BE2C (cell line): Measurements from ENCODE around the gene KIF19.

Source experiments
- DNase-seq: peaks from one replicate; pipeline ENCODE4 v3.0.0-alpha.2; 2020
- H3K27me3 ChIP-seq: fragments of 250-450 bp; sonication (Bioruptor Pico); 2 replicates; pipeline ENCODE4 v1.5.1; 2020; ENCODE audit warnings: mild to moderate bottlenecking
- H3K36me3 ChIP-seq: fragments of 250-450 bp; sonication (Bioruptor Pico); 2 replicates; pipeline ENCODE4 v1.5.1; 2020; ENCODE audit warnings: mild to moderate bottlenecking
- H3K4me1 ChIP-seq: fragments of 250-450 bp; sonication (Bioruptor Pico); 2 replicates; pipeline ENCODE4 v1.5.1; 2020
- H3K4me3 ChIP-seq: 2 replicates; pipeline ENCODE4 v1.5.1; 2011; ENCODE audit warnings: low read depth, low read length
- H3K9me3 ChIP-seq: fragments of 250-450 bp; sonication (Bioruptor Pico); 2 replicates; pipeline ENCODE4 v1.5.1; 2020
- TF ChIP-seq, protein P1 (sequence below): IDR thresholded peaks from 2 replicates; pipeline ENCODE4 v1.5.1; 2012; ENCODE audit warnings: mild to moderate bottlenecking, low read depth, low read length

The KIF19 gene

DNA sequence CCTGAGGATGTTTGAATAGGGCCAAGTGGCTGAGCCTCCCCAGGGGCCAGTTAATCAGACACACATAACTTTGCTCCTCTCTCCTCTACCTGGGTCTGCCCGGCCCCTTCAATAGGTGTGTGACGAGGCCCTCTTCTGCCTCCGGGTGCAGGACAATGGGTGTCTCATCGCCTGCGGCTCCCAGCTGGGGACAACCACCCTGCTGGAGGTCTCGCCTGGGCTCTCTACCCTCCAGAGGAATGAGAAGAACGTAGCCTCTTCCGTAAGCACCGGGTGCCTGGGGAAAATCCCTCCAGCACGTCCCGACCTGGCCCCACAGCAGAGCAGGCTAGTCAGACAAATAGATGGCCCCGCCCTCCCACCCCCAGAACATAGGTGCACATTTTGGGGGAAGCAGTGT is 16.1 kb upstream of the KIF19 start:
- TF ChIP-seq, protein P1, sequence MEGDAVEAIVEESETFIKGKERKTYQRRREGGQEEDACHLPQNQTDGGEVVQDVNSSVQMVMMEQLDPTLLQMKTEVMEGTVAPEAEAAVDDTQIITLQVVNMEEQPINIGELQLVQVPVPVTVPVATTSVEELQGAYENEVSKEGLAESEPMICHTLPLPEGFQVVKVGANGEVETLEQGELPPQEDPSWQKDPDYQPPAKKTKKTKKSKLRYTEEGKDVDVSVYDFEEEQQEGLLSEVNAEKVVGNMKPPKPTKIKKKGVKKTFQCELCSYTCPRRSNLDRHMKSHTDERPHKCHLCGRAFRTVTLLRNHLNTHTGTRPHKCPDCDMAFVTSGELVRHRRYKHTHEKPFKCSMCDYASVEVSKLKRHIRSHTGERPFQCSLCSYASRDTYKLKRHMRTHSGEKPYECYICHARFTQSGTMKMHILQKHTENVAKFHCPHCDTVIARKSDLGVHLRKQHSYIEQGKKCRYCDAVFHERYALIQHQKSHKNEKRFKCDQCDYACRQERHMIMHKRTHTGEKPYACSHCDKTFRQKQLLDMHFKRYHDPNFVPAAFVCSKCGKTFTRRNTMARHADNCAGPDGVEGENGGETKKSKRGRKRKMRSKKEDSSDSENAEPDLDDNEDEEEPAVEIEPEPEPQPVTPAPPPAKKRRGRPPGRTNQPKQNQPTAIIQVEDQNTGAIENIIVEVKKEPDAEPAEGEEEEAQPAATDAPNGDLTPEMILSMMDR = no peak
- Histone ChIP-seq H3K4me1 (no peaks in the 10 kb centered on the region), H3K36me3 (no peaks in the 10 kb centered on the region), H3K4me3 (no peak overlapping the region), H3K9me3 (no peaks in the 10 kb centered on the region), H3K27me3 (0 out of 2 replicates have a peak, but pooled peaks cover 2% of the 10 kb centered on the region)
- no peak for DNase-seq

DNA sequence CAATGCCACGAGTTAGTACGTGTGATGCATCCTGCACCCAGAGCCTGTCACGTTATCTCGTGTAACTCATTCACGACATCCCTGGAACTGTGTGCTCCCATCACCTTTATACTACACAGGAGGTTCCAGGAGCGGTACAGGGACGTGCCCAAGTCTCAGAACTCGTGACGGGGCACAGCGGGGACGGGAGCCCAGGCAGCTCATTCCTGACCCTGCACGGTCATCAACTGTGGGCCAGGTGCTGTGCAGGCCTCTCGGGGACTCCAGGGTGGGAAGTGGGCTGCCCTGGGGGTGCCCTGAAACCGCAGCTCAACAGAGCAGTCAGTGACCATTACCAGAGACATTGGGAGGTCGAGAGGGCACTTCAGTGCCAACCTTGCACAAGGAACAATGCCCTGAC is 11.1 kb upstream of the KIF19 start:
- no peaks in the 10 kb centered on the region for H3K4me1 ChIP-seq
- H3K9me3 ChIP-seq = no peaks in the 10 kb centered on the region
- TF ChIP-seq, protein P1 = no peak
- no peaks in the 10 kb centered on the region for H3K36me3 ChIP-seq
- DNase-seq = no peak
- H3K27me3 ChIP-seq = no peaks in the 10 kb centered on the region
- H3K4me3 ChIP-seq = no peak overlapping the region

DNA sequence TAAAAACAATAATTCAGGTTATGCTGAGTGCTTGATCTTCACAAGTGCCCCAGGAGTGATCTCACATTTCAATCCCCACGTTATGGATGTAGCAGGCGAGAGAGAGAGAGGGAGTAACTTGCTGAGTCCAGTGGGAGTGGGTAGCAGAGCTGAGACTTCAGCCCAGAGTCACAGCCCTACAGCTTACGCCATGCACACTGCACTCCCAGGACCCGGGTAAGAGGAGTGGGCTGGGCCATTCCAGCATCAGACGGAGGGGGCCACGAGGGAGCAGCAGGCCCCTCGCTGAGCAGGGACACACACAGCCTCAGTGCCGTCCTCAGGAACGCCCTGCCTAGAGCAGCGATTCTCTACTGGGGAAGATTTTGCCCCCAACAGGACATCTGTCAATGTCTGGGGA is 9.8 kb upstream of the KIF19 start:
- Histone ChIP-seq H3K27me3 (no peaks in the 10 kb centered on the region), H3K4me1 (no peaks in the 10 kb centered on the region), H3K9me3 (no peaks in the 10 kb centered on the region), H3K4me3 (no peak overlapping the region), H3K36me3 (no peaks in the 10 kb centered on the region)
- DNase-seq = no peak
- TF ChIP-seq, protein P1 = no peak

DNA sequence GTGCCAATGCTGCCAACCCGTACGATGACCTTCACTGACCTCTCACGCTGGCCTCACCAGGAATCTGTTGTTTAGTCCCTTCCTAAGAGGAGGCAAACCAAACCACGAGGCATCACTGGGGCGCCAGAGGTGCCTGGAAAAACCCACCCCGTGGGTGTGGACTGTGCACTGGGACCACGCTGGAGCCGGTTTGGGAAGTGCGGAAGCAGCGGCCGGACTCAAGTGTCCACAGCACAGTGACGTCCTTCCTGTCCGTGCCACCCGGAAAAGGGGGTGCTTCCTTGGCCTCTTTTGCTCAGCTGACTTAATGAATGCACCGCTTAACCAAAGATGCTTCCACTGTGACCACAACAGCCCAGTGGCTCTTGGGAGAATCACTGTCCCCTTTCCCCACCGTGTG is 9.0 kb upstream of the KIF19 start:
- Histone ChIP-seq H3K9me3 (no peaks in the 10 kb centered on the region), H3K4me1 (no peaks in the 10 kb centered on the region), H3K36me3 (no peaks in the 10 kb centered on the region), H3K4me3 (no peak overlapping the region), H3K27me3 (no peaks in the 10 kb centered on the region)
- TF ChIP-seq, protein P1 = no peak
- no peak for DNase-seq

DNA sequence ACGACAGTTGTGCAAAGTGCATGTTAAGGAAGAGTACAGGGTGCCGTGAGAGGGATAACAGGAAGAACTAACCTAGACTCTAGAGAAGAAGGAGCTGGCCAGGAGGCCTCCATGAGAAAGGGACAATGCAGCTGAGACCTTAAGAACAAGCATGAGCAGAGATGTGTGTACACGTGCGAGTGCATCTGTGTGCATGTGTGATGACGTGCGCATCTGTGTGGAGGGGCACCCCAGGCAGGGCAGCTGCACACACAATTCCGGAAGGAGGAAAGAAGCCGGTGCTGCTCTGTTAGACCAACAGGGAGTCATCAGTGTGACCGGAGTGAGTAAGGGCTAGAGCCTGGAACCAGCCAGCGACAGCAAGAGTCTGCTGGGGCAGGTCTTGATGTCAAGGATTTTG is 7.6 kb upstream of the KIF19 start:
- DNase-seq = no peak
- Histone ChIP-seq H3K9me3 (no peaks in the 10 kb centered on the region), H3K36me3 (no peaks in the 10 kb centered on the region), H3K27me3 (no peaks in the 10 kb centered on the region), H3K4me1 (no peaks in the 10 kb centered on the region), H3K4me3 (no peak overlapping the region)
- TF ChIP-seq, protein P1 = no peak

DNA sequence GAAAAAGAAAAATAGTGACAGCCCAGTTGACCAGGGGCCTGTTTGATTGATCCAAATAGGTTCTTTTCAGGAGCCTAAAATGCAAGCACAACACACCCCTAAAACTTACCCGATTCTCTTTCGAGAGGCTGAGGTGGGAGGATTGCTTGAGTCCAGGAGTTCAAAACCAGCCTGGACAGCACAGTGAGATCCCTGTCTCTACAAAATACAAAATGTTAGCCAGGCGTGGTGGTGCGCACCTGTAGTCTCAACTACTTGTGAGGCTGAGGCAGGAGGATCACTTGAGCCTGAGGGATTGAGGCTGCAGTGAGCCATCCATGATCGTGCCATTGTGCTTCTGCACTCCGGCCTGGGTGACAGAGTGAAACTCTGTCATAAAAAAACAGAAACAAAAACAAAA is 1.5 kb upstream of the KIF19 start:
- H3K36me3 ChIP-seq = no peaks in the 10 kb centered on the region
- H3K4me3 ChIP-seq = no peak overlapping the region
- no peaks in the 10 kb centered on the region for H3K9me3 ChIP-seq
- no peak for DNase-seq
- no peaks in the 10 kb centered on the region for H3K4me1 ChIP-seq
- peaks cover 21% of the 10 kb centered on the region for H3K27me3 ChIP-seq
- TF ChIP-seq, protein P1 = no peak
